SKM-1 (cell line): Measurements from ENCODE around the gene TRAF3IP1.
"Not testable (repeated sequence)": the region's sequence is repeated elsewhere in the genome, so short reads cannot be mapped to it uniquely, and the experiment has no call there.

Source experiments
- DNase-seq: peaks from one replicate; lab custom pipeline; 2025; ENCODE audit not compliant: unreplicated experiment; lab: John Stamatoyannopoulos, UW

TRAF3IP1 gene

DNA sequence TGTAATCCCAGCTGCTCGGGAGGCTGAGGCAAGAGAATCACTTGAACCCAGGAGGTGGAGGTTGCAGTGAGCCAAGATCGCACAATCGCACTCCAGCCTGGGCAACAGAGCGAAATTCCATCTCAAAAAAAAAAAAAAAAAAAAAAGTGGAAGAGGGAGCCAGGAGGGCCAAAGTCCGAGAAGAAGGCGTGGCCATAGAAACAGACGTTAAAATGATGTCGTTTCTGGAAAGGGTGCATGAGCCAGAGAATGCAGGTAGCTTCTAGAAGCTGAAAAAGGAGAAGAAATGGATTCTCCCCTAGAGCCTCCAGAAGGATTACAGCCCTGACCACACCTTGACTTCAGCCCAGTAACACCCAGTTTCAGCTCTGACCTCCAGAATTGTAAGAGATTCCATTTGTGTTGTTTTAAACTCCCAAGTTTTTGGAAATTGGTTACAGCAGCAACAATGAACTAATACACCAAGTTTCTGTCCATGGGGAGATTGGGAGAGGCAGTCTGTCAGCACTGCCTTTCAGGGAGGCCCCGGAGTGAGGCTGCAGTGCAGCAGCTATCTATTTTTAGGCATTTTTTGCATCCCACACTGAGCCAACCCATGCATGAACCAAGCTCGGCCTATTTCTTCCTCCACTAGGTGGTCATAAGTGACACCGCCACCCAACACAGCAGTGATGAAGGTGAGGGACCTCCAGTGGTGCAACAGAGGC, 14.2 kb upstream of the TRAF3IP1 start:
- DNase-seq, result no peak

- DNase-seq, result no peak
Measured at GRCh38 chr2:238306672-238306998, 13.7 kb upstream of the TRAF3IP1 start.

GRCh38 chr2:238308177-238308576, 12.1 kb upstream of the TRAF3IP1 start:
- DNase-seq, result no peak

DNA sequence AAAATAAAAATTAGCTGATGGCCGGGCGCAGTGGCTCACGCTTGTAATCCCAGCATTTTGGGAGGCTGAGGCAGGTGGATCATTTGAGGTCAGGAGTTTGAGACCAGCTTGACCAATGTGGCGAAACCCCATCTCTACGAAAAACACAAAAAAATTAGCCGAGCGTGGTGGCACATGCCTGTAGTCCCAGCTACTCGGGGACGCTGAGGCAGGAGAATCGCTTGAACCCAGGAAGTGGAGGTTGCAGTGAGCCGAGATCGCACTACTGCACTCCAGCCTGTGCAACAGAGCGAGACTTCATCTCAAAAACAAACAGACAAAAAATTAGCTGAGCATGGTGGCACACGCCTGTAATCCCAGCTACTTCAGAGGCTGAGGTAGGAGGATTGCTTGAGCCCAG, 9.6 kb upstream of the TRAF3IP1 start:
- DNase-seq, result not testable (repeated sequence)

- no peak for DNase-seq
Measured at GRCh38 chr2:238313289-238313990, 6.9 kb upstream of the TRAF3IP1 start.

GRCh38 chr2:238313991-238314350, 6.3 kb upstream of the TRAF3IP1 start:
- DNase-seq, result no peak

- no peak for DNase-seq
Measured at GRCh38 chr2:238314576-238314975, 5.7 kb upstream of the TRAF3IP1 start.

GRCh38 chr2:238315031-238315595, 5.2 kb upstream of the TRAF3IP1 start:
- no peak for DNase-seq

GRCh38 chr2:238320648-238321281, 447 bp downstream of the TRAF3IP1 start:
- no peak for DNase-seq

DNA sequence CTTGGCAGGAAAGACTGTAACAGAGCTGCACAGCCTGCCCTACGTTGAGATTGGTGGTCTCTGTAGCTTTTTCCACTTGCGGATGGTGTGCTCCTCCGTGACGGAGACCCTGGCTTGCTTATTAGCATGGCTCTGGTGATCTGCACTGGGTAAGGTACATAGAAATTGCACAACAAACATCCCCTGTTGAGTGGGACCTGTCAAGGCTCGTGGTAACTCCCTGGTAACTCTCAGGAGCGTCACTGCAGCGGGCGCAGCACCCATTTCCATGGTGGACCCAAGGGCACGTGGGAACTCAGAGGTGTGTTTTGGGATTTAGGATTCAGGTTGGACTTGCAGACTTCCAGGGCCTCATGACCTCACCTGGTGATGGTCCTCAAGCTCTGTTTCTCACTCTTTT, 1.1 kb downstream of the TRAF3IP1 start:
- no peak for DNase-seq

DNA sequence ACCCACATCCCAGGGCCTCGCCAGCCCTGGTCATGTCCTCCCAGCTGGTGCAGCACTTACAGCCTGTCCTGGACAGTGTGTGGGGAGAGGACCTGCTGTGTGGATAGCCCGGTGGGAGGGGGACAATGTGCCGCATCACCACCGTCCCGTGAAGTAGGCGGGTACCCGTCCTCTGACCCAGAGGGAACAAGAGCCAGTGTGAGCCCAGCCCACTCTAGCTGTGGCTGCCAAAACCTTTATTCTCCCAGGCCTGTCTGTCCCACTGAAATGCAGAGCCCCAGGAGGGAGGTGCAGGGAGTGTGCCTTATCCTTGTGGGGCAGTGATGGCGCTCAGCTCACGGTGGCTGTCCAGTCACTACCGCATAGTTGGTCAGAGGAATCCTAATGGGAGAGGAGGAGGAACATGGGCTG, 1.7 kb downstream of the TRAF3IP1 start:
- no peak for DNase-seq

DNA sequence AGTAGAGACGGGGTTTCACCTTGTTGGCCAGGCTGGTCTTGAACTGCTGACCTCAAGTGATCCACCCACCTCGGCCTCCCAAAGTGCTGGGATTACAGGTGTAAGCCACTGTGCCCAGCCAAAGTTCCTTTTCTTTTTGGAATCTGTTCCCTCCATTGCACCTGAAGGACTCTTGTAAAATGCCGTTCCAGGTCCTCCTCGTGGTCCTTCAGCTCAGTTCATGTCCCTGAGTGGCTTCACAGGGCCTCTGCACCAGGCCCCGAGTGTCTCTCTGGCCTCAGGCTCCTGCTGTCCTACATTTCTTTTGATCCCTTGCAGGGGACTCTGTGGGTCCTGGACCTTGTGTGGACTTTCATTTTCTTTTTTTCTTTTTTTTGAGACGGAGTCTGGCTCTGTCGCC, 3.9 kb downstream of the TRAF3IP1 start:
- DNase-seq, result not testable (repeated sequence)

- no peak for DNase-seq
Measured at GRCh38 chr2:238325694-238326093, 5.4 kb downstream of the TRAF3IP1 start.

- no peak for DNase-seq
Measured at GRCh38 chr2:238326801-238327365, 6.6 kb downstream of the TRAF3IP1 start.

- no peak for DNase-seq
Measured at GRCh38 chr2:238327751-238328150, 7.4 kb downstream of the TRAF3IP1 start.

GRCh38 chr2:238330391-238330790, 10.1 kb downstream of the TRAF3IP1 start:
- DNase-seq, result no peak

DNA sequence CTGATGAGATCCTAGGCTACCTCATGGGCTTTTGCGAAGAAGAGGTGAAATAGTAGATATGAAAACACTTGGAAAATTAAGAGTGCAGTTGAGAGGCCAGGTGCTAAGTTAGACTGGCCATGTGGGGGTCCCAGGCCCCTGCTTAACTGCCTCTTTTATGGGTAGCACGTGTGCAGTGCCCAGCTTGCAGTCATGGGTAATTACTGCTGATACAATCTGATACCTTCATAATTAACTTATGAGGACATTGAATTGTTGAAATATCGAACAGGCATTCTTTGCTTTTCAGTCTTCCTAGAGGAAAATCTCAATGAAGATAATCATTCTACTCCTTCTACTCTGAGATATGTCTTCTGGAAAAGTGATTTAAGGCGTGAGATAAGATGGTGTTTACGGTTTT, 11.6 kb downstream of the TRAF3IP1 start:
- DNase-seq, result no peak

DNA sequence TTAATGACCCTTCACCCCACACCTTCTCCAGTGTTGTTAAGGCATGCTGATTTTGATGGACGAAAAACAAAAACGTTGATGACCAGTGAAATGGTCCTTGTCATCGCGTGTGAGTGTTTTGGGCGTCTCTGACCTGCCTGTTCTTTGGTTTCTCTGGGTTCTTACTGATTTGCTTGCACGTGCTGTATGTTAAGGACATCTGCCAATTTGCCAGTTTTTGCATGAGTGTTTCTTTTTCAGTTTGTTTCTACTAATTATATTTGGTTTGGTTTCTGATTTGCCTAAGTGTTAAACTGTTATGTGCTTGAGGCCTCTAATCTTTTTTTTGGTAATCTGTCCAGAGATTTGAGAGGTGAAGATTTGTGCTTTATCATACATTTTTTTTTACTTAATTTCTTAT, 14.6 kb downstream of the TRAF3IP1 start:
- no peak for DNase-seq

DNA sequence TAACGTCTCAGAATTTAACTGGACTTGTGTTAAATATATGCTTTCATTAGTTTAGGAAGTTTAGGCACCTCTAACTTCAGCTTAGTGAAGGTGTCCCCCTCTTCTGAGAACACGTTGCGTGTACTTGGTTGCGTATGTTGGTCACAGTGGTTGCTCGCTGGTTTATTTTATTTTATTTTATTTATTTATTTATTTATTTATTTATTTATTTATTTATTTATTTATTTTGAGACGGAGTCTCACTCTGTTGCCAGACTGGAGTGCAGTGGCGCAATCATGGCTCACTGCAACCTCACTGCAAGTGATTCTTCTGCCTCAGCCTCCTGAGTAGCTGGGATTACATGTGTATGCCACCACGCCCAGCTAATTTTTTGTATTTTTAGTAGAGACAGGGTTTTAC, 15.3 kb downstream of the TRAF3IP1 start:
- not testable (repeated sequence) for DNase-seq

DNA sequence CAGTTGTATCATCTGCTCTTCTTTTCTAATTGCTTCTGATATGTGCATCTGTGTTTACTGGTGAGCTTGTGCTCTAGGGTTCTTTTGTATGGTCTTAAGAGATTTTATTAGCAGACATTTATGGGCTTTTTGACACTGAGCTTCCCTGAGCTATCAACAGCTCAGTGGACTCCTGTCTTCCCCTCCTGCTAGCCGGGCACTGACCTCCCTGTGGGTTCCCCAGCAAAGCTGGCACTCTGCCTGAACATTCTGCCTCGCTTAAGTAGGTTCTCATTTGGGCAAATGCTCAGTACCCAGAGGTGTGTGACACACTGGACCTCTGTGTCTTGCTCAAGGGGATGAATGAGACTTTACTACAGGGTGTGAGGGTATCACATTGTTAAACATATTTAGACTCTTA, 15.8 kb downstream of the TRAF3IP1 start:
- no peak for DNase-seq

GRCh38 chr2:238336793-238337444, 16.6 kb downstream of the TRAF3IP1 start:
- DNase-seq, result no peak
